ENCODE results near the gene SIX5. TPM values are rescaled to one million over a fixed set of nuclear protein-coding genes. Genes with fewer than 3 reads are reported as not detected.
"Not testable (repeated sequence)": the region's sequence is repeated elsewhere in the genome, so short reads cannot be mapped to it uniquely, and the experiment has no call there.

Gene SIX5
- total RNA-seq, 1 donor from 2014 or later, result 22.3 TPM

GRCh38 chr19:45739498-45740439, 29.3 kb downstream of the SIX5 start:
- intact Hi-C loops (cut with DNase I), result no loop called here

DNA sequence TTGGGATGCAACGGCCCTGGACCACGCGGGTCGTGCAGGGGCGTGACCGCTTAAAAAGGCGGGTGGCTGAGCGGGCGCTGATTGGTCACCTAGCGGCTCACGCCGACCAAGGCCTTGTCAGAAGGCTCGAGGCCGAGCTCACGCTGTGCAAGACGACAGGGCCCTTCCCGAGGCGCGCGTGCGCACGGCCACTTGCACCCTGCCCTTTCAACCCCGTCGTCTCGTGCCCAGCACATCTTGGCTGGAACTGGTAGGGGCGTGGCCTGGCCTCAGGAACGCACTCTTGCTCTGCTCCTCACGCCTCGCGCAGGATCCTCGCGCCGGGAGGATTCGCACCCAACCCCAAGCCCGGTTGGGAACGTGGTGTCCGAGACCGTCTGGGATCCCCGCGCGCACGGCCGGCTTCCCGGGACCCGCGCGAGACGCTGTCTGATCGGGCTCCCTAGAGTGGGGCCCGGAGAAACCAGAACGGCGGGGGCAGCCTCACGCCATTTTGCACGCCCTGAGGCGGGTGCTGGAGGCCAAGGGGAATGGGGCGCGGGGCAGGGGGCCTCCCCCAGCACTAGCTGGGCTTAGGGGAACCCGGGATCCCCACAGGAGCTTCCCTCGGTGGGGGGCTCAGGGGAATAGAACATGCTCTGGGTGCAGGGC, 35.8 kb downstream of the SIX5 start, which contains the start of gene MEIOSIN:
Gene MEIOSIN, plus strand, starts transcription at position 280 of the 651 bp plus-strand sequence. CDS start 1,938 bp downstream, outside the sequence.
- no peak for DNase-seq (ENCODE audit: missing footprints)
- ATAC-seq, result no peak
- intact Hi-C loops (cut with DNase I), result no loop called here

More at GRCh38 chr19:45739498-45740439, 29.3 kb downstream of the SIX5 start:
- ATAC-seq (no peak), DNase-seq (ENCODE audit: missing footprints) (no peak)

- intact Hi-C loops (cut with DNase I), result loop anchor here (1.0 kb wide), 2 partner anchors 13 to 35 kb away; no protein-coding TSS in a partner anchor
- DNase-seq (ENCODE audit: missing footprints) (peak; percentile 96), ATAC-seq (peak; percentile 98)
These were observed 38.4 kb downstream of the SIX5 start, which contains the start of gene FBXO46 for GRCh38 chr19:45730368-45731288. Gene FBXO46 (minus strand): TSS chr19:45730896. CDS start chr19:45713495, 17,401 bp downstream.

DNA sequence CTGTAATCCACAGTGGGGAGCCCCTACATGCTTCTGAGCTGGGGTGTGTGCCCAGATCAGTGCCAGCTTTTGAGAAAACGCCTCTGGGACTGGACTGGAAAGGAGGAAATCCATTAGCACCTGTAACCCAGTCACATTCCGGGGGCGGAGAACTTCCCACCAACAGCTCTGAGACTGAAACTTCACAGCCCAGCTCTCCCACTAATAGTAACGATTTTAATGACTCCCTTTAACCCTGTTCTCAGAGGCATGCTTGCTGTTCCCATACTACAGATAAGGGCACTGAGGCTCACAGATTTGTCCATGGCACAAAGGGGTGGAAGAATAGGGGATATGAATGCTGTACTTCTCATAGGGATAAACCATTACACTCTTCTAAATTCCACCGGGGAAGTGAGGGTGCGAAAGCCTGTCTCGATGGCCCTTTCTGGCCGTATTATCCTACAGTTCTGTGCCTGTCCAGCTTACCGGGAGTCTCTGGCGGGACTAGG, 39.2 kb downstream of the SIX5 start:
- ATAC-seq, result no peak
- no peak for DNase-seq (ENCODE audit: missing footprints)
- intact Hi-C loops (cut with DNase I), result loop anchor here (1.0 kb wide), 1 partner anchor 13 kb away; no protein-coding TSS in a partner anchor

DNA sequence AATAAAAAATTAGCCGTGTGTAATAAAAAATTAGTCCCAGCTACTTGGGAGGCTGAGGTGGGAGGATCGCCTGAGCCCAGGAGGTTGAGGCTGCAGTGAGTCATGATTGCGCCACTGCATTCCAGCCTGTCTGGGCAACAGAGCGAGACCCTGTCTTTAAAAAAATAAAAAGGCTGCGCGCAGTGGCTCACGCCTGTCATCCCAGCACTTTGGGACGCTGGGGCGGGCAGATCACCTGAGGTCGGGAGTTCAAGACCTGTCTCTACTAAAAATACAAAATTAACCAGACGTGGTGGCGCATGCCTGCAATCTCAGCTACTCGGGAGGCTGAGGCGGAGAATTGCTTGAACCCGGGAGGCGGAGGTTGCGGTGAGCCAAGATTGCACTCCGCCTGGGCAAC, 40.4 kb downstream of the SIX5 start:
- ATAC-seq; DNase-seq (ENCODE audit: missing footprints); intact Hi-C loops (cut with DNase I): not testable (repeated sequence)

DNA sequence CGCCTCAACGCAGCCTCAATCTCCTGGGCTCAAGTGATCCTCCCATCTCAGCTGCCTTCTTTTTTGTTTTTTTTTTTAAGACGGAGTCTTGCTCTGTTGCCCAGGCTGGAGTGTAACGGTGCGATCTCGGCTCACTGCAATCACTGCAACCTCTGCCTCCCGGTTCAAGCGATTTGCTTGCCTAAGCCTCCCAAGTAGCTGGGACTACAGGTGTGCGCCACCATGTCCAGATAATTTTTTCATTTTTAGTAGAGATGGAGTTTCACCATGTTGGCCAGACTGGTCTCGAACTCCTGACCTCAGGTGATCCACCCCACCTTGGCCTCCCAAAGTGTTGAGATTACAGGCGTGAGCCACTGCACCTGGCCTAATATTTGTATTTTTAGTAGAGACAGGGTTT, 49.0 kb downstream of the SIX5 start:
- ATAC-seq; intact Hi-C loops (cut with DNase I): not testable (repeated sequence)
- peak; percentile 32 for DNase-seq (ENCODE audit: missing footprints)

- DNase-seq (ENCODE audit: missing footprints) (no peak), ATAC-seq (no peak)
- intact Hi-C loops (cut with DNase I), result loop anchor here (1.0 to 2.0 kb wide), 3 partner anchors 12 to 50 kb away; partner anchors contain the start of genes FBXO46 and QPCTL
These were observed 50.9 kb downstream of the SIX5 start for GRCh38 chr19:45717983-45718650.

DNA sequence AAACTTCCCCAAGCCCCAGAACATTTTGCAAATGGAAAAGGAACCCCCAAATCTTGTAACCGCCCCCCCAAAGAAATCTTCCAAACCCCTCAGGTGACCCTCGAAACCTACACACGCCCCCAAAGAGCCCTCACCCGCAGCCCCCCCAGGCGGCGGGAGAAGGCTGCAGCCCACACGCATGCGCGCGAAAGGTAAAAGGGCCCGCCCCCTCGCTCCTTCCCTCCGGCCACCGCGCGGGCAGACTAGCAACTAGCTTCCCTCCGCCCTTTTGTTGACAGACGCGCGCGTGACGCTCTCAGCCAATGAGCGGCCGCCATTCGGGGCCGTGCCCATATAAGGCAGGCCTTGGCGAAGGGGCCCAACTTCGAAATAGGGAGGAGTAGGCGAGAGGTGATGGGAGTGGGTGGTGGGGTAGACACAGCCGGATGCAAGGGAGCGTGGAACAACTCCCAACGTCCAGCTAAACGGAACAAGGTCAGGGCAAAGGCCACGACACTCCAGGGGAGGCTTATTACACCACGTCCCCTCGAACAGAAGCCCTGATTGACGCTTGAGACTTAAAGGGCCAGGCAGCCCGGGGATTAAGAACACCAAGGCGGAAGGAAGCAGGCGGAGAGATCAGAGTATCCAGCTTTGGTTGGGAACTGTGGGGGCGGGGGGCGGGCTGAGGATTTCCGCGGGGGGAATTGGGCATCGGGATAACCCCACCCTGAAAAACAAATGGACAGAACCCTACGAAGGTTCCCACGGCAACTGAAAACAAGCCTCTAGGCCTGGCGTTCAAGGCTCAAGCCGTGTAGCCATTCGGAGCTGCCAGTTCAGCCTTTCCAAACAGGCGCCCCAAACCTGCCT, 51.7 kb downstream of the SIX5 start:
- intact Hi-C loops (cut with DNase I), result loop anchor here (1.0 to 2.0 kb wide), 3 partner anchors 13 to 51 kb away; partner anchors contain the start of genes FBXO46 and QPCTL
- DNase-seq (ENCODE audit: missing footprints) (peak; percentile 100), ATAC-seq (peak; percentile 99)

DNA sequence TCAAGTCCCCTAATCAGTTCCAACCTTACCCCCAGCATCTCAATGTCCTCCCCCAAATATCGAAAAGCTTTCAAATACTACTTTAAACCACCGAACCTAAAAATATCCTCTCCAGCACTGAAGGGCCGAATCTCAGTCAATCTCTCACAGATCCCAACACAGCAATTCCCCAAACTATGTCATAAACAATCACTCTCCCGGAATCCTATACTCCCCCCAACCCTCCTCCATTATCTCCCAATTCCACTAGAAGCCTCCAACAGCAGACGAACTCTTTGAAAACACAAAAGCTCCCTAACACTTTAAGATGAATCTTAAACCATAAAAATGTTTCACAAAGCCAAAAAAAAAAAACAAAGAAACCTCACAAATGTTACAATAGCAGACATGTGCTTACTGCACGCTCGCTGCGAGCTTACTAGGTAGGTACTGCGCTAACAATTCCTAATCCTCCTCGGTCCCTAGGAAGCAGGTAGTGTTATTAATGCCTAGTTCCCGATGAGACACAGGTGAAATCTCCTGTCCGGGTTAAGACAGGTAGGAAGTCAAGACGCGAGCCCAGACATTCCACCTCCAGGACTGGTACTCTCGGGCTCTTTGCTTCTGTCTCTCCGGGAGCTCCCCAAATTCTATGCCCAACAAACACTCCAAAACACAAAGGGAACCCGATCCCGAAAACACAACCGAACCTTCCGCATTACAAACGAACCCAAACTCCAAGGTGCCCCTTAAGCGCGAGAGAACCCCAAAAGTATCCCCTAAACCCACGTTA, 52.5 kb downstream of the SIX5 start:
- DNase-seq (ENCODE audit: missing footprints) (no peak), ATAC-seq (no peak)
- intact Hi-C loops (cut with DNase I), result loop anchor here (1.0 to 2.0 kb wide), 3 partner anchors 14 to 52 kb away; partner anchors contain the start of genes FBXO46 and QPCTL

DNA sequence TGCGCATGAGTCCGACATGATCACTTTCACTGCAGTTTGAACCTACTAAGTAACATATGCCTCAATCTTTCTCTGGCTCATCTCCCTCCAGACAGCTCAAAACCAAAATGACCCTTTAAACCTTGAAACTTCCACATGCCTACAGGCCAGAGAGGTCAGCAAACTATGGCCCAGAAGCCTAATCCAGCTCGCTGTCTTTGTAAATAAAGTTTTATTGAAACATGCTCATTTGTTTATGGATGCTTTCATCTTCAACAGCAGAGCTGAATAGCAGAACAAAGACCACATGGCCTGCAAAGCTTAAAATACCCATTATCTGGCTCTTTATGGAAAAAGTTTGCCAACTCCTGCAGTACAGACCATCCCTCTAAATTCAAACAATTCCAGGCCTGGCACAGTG, 53.9 kb downstream of the SIX5 start:
- DNase-seq (ENCODE audit: missing footprints) (no peak), ATAC-seq (no peak)
- intact Hi-C loops (cut with DNase I), result no loop called here

Other genes with a start within 250 kb of the SIX5 start
- 24.5 TPM for gene OPA3, start 184.4 kb downstream of the SIX5 start, total RNA-seq
- gene GPR4, start 167.0 kb downstream of the SIX5 start, total RNA-seq, result 5.4 TPM
- gene EML2, start 129.9 kb downstream of the SIX5 start, total RNA-seq, result 39.1 TPM
- gene GIPR, start 101.0 kb downstream of the SIX5 start, total RNA-seq, result 5.0 TPM
- gene SNRPD2, start 77.3 kb downstream of the SIX5 start, total RNA-seq, result 252 TPM
- 1.5 TPM for gene QPCTL, start 76.6 kb downstream of the SIX5 start, total RNA-seq
- 13.1 TPM for gene FBXO46, start 38.4 kb downstream of the SIX5 start, total RNA-seq
- not detected for gene MEIOSIN, start 35.8 kb downstream of the SIX5 start, total RNA-seq
- gene DMPK, start 13.2 kb upstream of the SIX5 start, total RNA-seq, result 233 TPM
- gene DMWD, start 23.6 kb upstream of the SIX5 start, total RNA-seq, result 52.0 TPM
- gene RSPH6A, start 46.1 kb upstream of the SIX5 start, total RNA-seq, result not detected
- gene SYMPK, start 93.9 kb upstream of the SIX5 start, total RNA-seq, result 29.9 TPM
- not detected for gene FOXA3, start 95.1 kb upstream of the SIX5 start, total RNA-seq
- 19.9 TPM for gene IRF2BP1, start 116.9 kb upstream of the SIX5 start, total RNA-seq
- 16.0 TPM for gene MYPOP, start 133.4 kb upstream of the SIX5 start, total RNA-seq
- gene NANOS2, start 145.5 kb upstream of the SIX5 start, total RNA-seq, result not detected
- gene NOVA2, start 204.6 kb upstream of the SIX5 start, total RNA-seq, result 5.3 TPM
- gene CCDC61, start 226.2 kb upstream of the SIX5 start, total RNA-seq, result 8.2 TPM

All from Right ventricle myocardium inferior (tissue), 1 donor.